ENCODE data around the gene BPIFB3.

BPIFB3 gene

GRCh38 chr20:33067806-33068205 is 14.1 kb downstream of the BPIFB3 start:
- TF ChIP-seq CTCF (conservative IDR thresholded peaks at IDR 0.05), result no peak
- no peak for TF ChIP-seq ZFX (IDR thresholded peaks at IDR 0.05)
- H3K27ac ChIP-seq, result no peak overlapping the region

GRCh38 chr20:33068251-33068939 is 14.7 kb downstream of the BPIFB3 start:
- TF ChIP-seq CTCF (conservative IDR thresholded peaks at IDR 0.05), result no peak
- H3K27ac ChIP-seq, result no peak overlapping the region

GRCh38 chr20:33069673-33070072 is 16.0 kb downstream of the BPIFB3 start:
- no peak for TF ChIP-seq CTCF (conservative IDR thresholded peaks at IDR 0.05)
- no peak for TF ChIP-seq ZFX (IDR thresholded peaks at IDR 0.05)

GRCh38 chr20:33070111-33071053 is 16.7 kb downstream of the BPIFB3 start:
- H3K27ac ChIP-seq, result no peak overlapping the region
- TF ChIP-seq CTCF (conservative IDR thresholded peaks at IDR 0.05) (no peak), ZFX (IDR thresholded peaks at IDR 0.05) (no peak)

More at GRCh38 chr20:33069673-33070072, 16.0 kb downstream of the BPIFB3 start:
- no peak overlapping the region for H3K27ac ChIP-seq

- no peak overlapping the region for H3K27ac ChIP-seq
These were observed 17.5 kb downstream of the BPIFB3 start for GRCh38 chr20:33071198-33071597.

GRCh38 chr20:33072362-33072761 is 18.7 kb downstream of the BPIFB3 start:
- H3K27ac ChIP-seq, result no peak overlapping the region
- TF ChIP-seq CTCF (conservative IDR thresholded peaks at IDR 0.05), result no peak
- no peak for TF ChIP-seq ZFX (IDR thresholded peaks at IDR 0.05)

More at GRCh38 chr20:33071198-33071597, 17.5 kb downstream of the BPIFB3 start:
- TF ChIP-seq ZFX (IDR thresholded peaks at IDR 0.05), result no peak
- TF ChIP-seq CTCF (conservative IDR thresholded peaks at IDR 0.05), result no peak

- no peak overlapping the region for H3K27ac ChIP-seq
- TF ChIP-seq CTCF (conservative IDR thresholded peaks at IDR 0.05), result no peak
These were observed 19.1 kb downstream of the BPIFB3 start for GRCh38 chr20:33072813-33073212.
